Measurements from ENCODE around the gene KIRREL3. TPM values are rescaled to one million over a fixed set of nuclear protein-coding genes. Genes with fewer than 3 reads are reported as not detected.

The KIRREL3 gene
- total and polyA plus RNA-seq, 9 of the 15 experiments (the other 6 are each of a cell fraction or from before 2014, with no cell fraction given), result 0.04 to 0.10 TPM; not detected in 7

GRCh38 chr11:126419801-126420697, 580.5 kb downstream of the KIRREL3 start (continued):
- TF ChIP-seq ZMIZ1 (IDR thresholded peaks at IDR 0.05; ENCODE audit: low read depth in 2 of 2, low read length in 2 of 2) (peak in 1 of 2 experiments; percentile 96; a peak in 2 of 4 replicates), ZNF146 (CRISPR knock-in tag; IDR thresholded peaks at IDR 0.05; ENCODE audit: unreplicated experiment) (no peak), ZNF24 (IDR thresholded peaks at IDR 0.05) (no peak), TFE3 (CRISPR knock-in tag; IDR thresholded peaks at IDR 0.05) (no peak), ZNF143 (CRISPR knock-in tag; IDR thresholded peaks at IDR 0.05) (no peak), TBP (optimal IDR thresholded peaks at IDR 0.05; ENCODE audit: low read depth, low read length) (no peak), CBX8 (IDR thresholded peaks at IDR 0.05; ENCODE audit: borderline replicate concordance, extremely low read depth, low read depth, low read length, poor library complexity, severe bottlenecking) (no peak), MXD1 (CRISPR knock-in tag; IDR thresholded peaks at IDR 0.05; ENCODE audit: borderline replicate concordance, poor library complexity, severe bottlenecking) (no peak), LEF1 (IDR thresholded peaks at IDR 0.05) (peak; percentile 88), GTF2B (IDR thresholded peaks at IDR 0.05; ENCODE audit: extremely low read depth, insufficient read length) (no peak), EP300 (IDR thresholded peaks at IDR 0.05; ENCODE audit: low read length) (peak; percentile 98), TRIM25 (IDR thresholded peaks at IDR 0.05; ENCODE audit: borderline replicate concordance) (no peak), ELF4 (CRISPR knock-in tag; IDR thresholded peaks at IDR 0.05) (no peak), ZNF584 (CRISPR knock-in tag; IDR thresholded peaks at IDR 0.05; ENCODE audit: low read depth) (peak; percentile 85), TCFL5 (CRISPR knock-in tag; conservative IDR thresholded peaks at IDR 0.05) (0 out of 2 replicates have a peak, but pooled peaks have one; percentile 34)

Measured in K562 (cell line).